Adrenal gland (tissue), 12 donors: ENCODE results near the gene TSHZ2. TPM values are rescaled to one million over a fixed set of nuclear protein-coding genes. Genes with fewer than 3 reads are reported as not detected.

Source experiments
- DNase-seq, 7 donors: peaks; one replicate each; pipeline ENCODE4 v3.0.0-alpha.2; 2019 to 2020
- H3K27ac ChIP-seq, 5 donors: fragments of 200-600 bp; sonication (generic) in 4 of 5; 1 replicate in 3 of 5; 2 replicates in 2 of 5; pipeline versions ENCODE4 v1.5.1 to v1.8.0; 2016 to 2020; ENCODE audit warnings: mild to moderate bottlenecking in 1 of 5
- H3K27me3 ChIP-seq: fragments of 200-600 bp; 2 replicates; pipeline ENCODE4 v1.8.0; 2021
- H3K36me3 ChIP-seq, 2 donors: fragments of 200-600 bp; replicated peaks in 1 of 2; 1 replicate in 1 of 2; 2 replicates in 1 of 2; pipeline versions ENCODE4 v1.5.1 to v1.8.0; 2018 to 2022
- H3K4me1 ChIP-seq, 2 donors: fragments of 200-600 bp; replicated peaks in 1 of 2; 1 replicate in 1 of 2; 2 replicates in 1 of 2; pipeline versions ENCODE4 v1.5.1 to v1.8.0; 2018 to 2021
- H3K4me3 ChIP-seq, 4 donors: fragments of 200-600 bp; sonication (generic) in 3 of 4; one replicate each; pipeline ENCODE4 v1.5.1; 2016 to 2018
- H3K9me3 ChIP-seq, 3 donors: fragments of 200-600 bp; sonication (generic) in 1 of 3; replicated peaks in 1 of 3; 1 replicate in 2 of 3; 2 replicates in 1 of 3; pipeline versions ENCODE4 v1.5.1 to v1.8.0; 2016 to 2021
- POLR2A ChIP-seq, 2 donors: fragments of 450-650 bp; IDR thresholded peaks; one replicate each; pipeline ENCODE4 v1.6.1; 2017; ENCODE audit warnings: antibody characterized with exemption in 2 of 2, mild to moderate bottlenecking in 2 of 2, moderate library complexity in 1 of 2
- WGBS, 4 donors: extraction: QIAGEN DNeasy Blood & Tissue Kit in 2 of 4; methylation state at CpG; one replicate each; pipeline versions ENCODE4 v1.1.5 to v1.1.7; 2013 to 2017; 5-methylcytosine and 5-hydroxymethylcytosine counted together
- intact Hi-C, 2 donors: fragments of 100-400 bp; cut with DNase I; formaldehyde crosslinking; loops; one replicate each; pipeline versions ENCODE4 v1.14.1 to v1.15.0; 2022 to 2023
- polyA plus RNA-seq, 3 donors: library from polyadenylated mRNA; stranded (reverse); fragments of 200-250 nt in 2 of 3; fragments of 350-450 nt in 1 of 3; fragmentation: Illumina TruSeq in 1 of 3; extraction: RNeasy Lipid Tissue Mini Kit (QIAGEN cat#74804) in 1 of 3; gene quantifications; one replicate each; pipeline ENCODE4 v1.2.3, GENCODE V29; 2013 to 2014
- total RNA-seq, 9 donors: library from RNA; depleted of rRNA in 4 of 9; stranded (reverse); fragments of >200 nt in 4 of 9; fragments of 120-200 nt in 1 of 9; fragmentation: NEBNext Ultra II Directional in 1 of 9; extraction: Animal tissue kit (Norgen Biotek cat#: 25700) in 1 of 9; gene quantifications; one replicate each; pipeline versions ENCODE4 v1.1.0 to v1.2.4, GENCODE V29; 2013 to 2023
- TF ChIP-seq, protein P1 (sequence below), 6 experiments: fragments of 450-650 bp in 4 of 6; fragments of 200-600 bp in 2 of 6; sonication (generic) in 1 of 6; IDR thresholded peaks; 1 replicate in 5 of 6; 2 replicates in 1 of 6; pipeline versions ENCODE4 v1.5.1 to v1.8.0; 2016 to 2021; ENCODE audit warnings: antibody characterized with exemption in 6 of 6, mild to moderate bottlenecking in 2 of 6, moderate library complexity in 1 of 6
- donor health status: healthy with polysubstance abuse.
- donor health status: Bipolar disorder and iron deficiency.
- donor health status: DM: yes; HTN: yes; CAD: no.
- donor health status: DM: no; HTN: no; CAD: no.
- donor health status: DM: no; HTN: no; CAD: no.
- donor health status: DM: yes; HTN: yes; CAD: no.

TSHZ2 gene
- total and polyA plus RNA-seq, 12 donors, result 20.5 to 87.1 (median 52.4) TPM

DNA sequence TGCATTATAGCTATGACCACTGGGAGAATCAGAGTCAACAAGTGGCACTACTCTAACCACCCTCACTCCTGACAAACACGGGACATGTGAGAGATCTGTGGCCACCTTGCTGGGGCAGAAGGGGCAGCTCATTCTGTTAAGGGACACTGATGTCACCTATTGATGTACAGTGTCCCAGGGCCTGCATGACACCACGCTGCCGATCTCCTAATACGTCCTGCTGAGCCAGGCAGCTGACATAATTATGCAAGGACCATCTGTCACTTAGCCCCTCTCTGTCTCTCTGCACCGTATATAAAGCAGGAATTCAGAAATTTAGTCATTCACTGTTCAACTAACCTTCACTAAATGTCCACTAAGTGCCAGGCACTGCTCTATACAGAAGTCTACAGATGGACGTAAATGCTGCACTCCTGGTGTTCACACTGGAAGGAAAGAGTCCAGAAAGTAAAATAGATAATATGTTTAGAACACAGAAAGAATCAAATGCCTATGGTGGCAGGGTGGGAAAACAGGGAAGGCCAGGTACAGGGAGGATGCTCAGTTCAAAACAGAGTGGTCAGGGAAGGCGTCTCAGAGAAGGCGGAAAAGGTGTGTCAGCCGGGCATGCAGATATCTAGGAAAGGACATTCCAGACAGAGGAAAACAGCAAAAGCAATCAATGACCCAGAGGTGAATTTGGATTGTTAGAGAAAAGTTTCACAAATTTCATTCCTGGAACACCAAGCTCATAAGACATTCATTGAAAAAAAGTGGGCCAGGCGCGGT lies 447.7 kb downstream of the TSHZ2 start:
- no peaks in the 10 kb centered on the region for H3K36me3 ChIP-seq
- no peak overlapping the region for H3K4me3 ChIP-seq
- DNase-seq, result no peak
- H3K9me3 ChIP-seq, result no peaks in the 10 kb centered on the region
- intact Hi-C loops, result no loop called here
- no peaks in the 10 kb centered on the region for H3K27me3 ChIP-seq
- TF ChIP-seq, protein P1, sequence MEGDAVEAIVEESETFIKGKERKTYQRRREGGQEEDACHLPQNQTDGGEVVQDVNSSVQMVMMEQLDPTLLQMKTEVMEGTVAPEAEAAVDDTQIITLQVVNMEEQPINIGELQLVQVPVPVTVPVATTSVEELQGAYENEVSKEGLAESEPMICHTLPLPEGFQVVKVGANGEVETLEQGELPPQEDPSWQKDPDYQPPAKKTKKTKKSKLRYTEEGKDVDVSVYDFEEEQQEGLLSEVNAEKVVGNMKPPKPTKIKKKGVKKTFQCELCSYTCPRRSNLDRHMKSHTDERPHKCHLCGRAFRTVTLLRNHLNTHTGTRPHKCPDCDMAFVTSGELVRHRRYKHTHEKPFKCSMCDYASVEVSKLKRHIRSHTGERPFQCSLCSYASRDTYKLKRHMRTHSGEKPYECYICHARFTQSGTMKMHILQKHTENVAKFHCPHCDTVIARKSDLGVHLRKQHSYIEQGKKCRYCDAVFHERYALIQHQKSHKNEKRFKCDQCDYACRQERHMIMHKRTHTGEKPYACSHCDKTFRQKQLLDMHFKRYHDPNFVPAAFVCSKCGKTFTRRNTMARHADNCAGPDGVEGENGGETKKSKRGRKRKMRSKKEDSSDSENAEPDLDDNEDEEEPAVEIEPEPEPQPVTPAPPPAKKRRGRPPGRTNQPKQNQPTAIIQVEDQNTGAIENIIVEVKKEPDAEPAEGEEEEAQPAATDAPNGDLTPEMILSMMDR (IDR thresholded peaks at IDR 0.05), result no peak
- TF ChIP-seq POLR2A (IDR thresholded peaks at IDR 0.05), result no peak
- 92 to 95% (median 94%) methylated on average over 11 of the region's 11 CpGs for WGBS, 4 donors
- H3K4me1 ChIP-seq, result no peaks in the 10 kb centered on the region
- no peak overlapping the region for H3K27ac ChIP-seq

DNA sequence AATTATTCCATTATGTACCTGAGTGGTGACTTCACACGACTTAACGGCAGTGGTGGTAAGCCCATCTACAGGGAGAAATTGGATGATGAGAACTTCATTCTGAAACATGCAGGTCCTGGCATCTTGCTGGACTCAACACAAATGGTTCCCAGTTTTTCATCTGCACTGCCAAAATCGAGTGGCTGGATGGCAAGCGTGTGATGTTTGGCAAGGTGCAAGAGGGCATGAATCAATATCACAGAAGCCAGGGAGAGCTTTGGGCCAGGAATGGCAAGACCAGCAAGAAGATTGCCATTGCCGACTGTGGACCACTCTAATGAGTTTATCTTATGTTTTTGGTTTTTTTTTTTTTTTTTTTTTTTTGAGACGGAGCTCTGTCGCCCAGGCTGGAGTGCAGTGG lies 449.2 kb downstream of the TSHZ2 start:
- WGBS, 4 donors, result 94 to 98% (median 97%) methylated on average over 5 to 7 of the region's 7 CpGs
- TF ChIP-seq, protein P1 (IDR thresholded peaks at IDR 0.05), result no peak
- no peak for TF ChIP-seq POLR2A (IDR thresholded peaks at IDR 0.05)

DNA sequence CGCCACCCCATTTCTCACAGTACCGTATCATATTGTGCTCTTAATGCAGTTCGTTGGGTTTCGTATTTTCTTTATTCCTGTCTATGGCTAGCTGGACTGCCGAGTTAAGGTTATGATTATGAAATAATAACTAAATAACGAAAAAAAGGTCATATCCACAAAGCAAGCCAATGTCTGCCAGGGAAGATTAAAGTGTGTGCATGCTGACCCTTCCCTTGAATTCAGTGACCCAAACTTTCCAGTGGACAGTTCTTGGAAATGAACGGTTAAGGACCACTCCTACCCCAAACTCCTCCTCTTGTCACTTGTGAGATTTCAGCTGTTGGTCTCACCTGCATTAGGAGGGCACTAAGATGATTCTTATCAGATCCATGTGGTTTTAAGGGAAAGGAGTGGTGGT lies 449.9 kb downstream of the TSHZ2 start:
- no peaks in the 10 kb centered on the region for H3K27me3 ChIP-seq

More for the DNA sequence above, 449.2 kb downstream of the TSHZ2 start:
- H3K36me3 ChIP-seq, result no peaks in the 10 kb centered on the region
- H3K9me3 ChIP-seq, result no peaks in the 10 kb centered on the region
- intact Hi-C loops, result no loop called here
- no peak for DNase-seq
- no peaks in the 10 kb centered on the region for H3K27me3 ChIP-seq
- no peak overlapping the region for H3K4me3 ChIP-seq
- no peak overlapping the region for H3K27ac ChIP-seq
- no peaks in the 10 kb centered on the region for H3K4me1 ChIP-seq

DNA sequence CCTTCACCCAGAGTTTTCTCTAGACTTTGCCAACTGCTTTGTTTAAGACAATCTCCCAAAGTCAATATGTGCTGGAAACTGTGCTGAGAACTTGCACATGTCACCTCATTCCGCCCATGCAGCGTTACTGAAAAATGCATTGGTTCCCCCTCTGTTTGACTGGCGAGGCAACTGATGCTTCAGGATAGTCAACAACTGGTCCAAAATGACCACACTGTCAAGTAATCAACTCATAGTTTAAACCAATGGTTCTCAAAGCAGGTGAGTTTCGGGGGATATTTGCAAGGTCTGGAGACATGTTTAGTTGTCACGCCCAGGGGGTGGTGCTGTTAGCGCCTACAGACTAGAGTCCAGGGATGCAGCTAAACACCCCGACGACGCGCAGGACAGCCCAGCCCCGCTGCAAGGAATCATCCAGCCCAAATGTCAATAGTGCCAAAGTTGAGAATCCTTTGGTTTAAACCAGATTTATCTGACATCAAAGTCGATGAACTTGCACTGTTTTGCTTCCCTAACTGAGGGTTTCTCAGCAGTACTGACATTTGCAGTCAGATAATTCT lies 451.5 kb downstream of the TSHZ2 start:
- 94 to 99% (median 96%) methylated on average over 7 to 12 of the region's 12 CpGs for WGBS, 4 donors
- Histone ChIP-seq H3K4me3 (no peak overlapping the region), H3K27me3 (no peaks in the 10 kb centered on the region), H3K27ac (no peak overlapping the region), H3K36me3 (no peaks in the 10 kb centered on the region), H3K9me3 (no peaks in the 10 kb centered on the region), H3K4me1 (peaks cover 0 to 9% of the 10 kb centered on the region in 2 donors)
- intact Hi-C loops, result no loop called here
- TF ChIP-seq, protein P1 (IDR thresholded peaks at IDR 0.05), result no peak
- no peak for DNase-seq

More for the DNA sequence above, 449.9 kb downstream of the TSHZ2 start:
- Histone ChIP-seq H3K27ac (no peak overlapping the region), H3K9me3 (no peaks in the 10 kb centered on the region), H3K4me1 (no peaks in the 10 kb centered on the region), H3K36me3 (no peaks in the 10 kb centered on the region), H3K4me3 (no peak overlapping the region)
- 92 to 95% (median 93%) methylated on average over 7 of the region's 7 CpGs for WGBS, 4 donors
- no peak for DNase-seq
- intact Hi-C loops, result no loop called here
- TF ChIP-seq, protein P1 (IDR thresholded peaks at IDR 0.05), result no peak
- TF ChIP-seq POLR2A (IDR thresholded peaks at IDR 0.05), result no peak
